Neuronal stem cell (in vitro differentiated cells): ENCODE measurements around the gene TPSG1.
A peak's percentile ranks its signal among the peaks of the same experiment; 100 is the strongest.
"Not testable (repeated sequence)": the region's sequence is repeated elsewhere in the genome, so short reads cannot be mapped to it uniquely, and the experiment has no call there.

Source experiments
- DNase-seq: peaks from one replicate; pipeline ENCODE4 v3.0.0-alpha.2; 2013; ENCODE audit warnings: low spot score
- H2AFZ ChIP-seq: one replicate; pipeline ENCODE4 v1.6.1; 2013; ENCODE audit warnings: mild to moderate bottlenecking, low read length, inconsistent platforms
- H2AK5ac ChIP-seq: 2 replicates; pipeline ENCODE4 v1.6.1; 2013; ENCODE audit warnings: low read depth, mild to moderate bottlenecking, inconsistent platforms, low read length, moderate library complexity, mixed read lengths
- H2BK120ac ChIP-seq: 2 replicates; pipeline ENCODE4 v1.6.1; 2013; ENCODE audit warnings: low read depth, mild to moderate bottlenecking, inconsistent platforms, low read length, moderate library complexity, mixed read lengths
- H2BK12ac ChIP-seq: one replicate; pipeline ENCODE4 v1.6.1; 2013; ENCODE audit warnings: low read length, inconsistent platforms
- H2BK15ac ChIP-seq: 2 replicates; pipeline ENCODE4 v1.6.1; 2013; ENCODE audit warnings: mild to moderate bottlenecking, low read length, inconsistent platforms, mixed read lengths
- H2BK5ac ChIP-seq: one replicate; pipeline ENCODE4 v1.6.1; 2013; ENCODE audit warnings: inconsistent platforms, mild to moderate bottlenecking, low read length, moderate library complexity
- H3K14ac ChIP-seq: one replicate; pipeline ENCODE4 v1.6.1; 2013; ENCODE audit warnings: low read length, inconsistent platforms
- H3K18ac ChIP-seq: 2 replicates; pipeline ENCODE4 v1.6.1; 2013; ENCODE audit warnings: low read length, inconsistent platforms
- H3K23ac ChIP-seq: 2 replicates; pipeline ENCODE4 v1.6.1; 2013; ENCODE audit warnings: low read depth, mild to moderate bottlenecking, mixed read lengths, low read length, inconsistent platforms; ENCODE audit not compliant: poor library complexity
- H3K27ac ChIP-seq: replicated peaks from 3 replicates; pipeline ENCODE4 v1.5.1; 2013; ENCODE audit warnings: low read length, inconsistent platforms
- H3K27me3 ChIP-seq, 3 experiments: 2 replicates each; pipeline ENCODE4 v1.6.1; 2013; ENCODE audit warnings: low read length in 3 of 3, mild to moderate bottlenecking in 2 of 3, inconsistent platforms in 1 of 3, low read depth in 1 of 3, mixed read lengths in 1 of 3, moderate library complexity in 1 of 3; ENCODE audit not compliant: control insufficient read depth in 3 of 3, insufficient read depth in 3 of 3
- H3K36me3 ChIP-seq, 2 donors: replicated peaks in 1 of 2; 2 replicates each; pipeline ENCODE4 v1.6.1; 2013; ENCODE audit warnings: low read length in 2 of 2; ENCODE audit not compliant: control insufficient read depth in 2 of 2, insufficient read depth in 2 of 2
- H3K4ac ChIP-seq: 2 replicates; pipeline ENCODE4 v1.6.1; 2013; ENCODE audit warnings: inconsistent platforms, mild to moderate bottlenecking, low read length, moderate library complexity
- H3K4me1 ChIP-seq, 2 donors: 1 replicate in 1 of 2; 2 replicates in 1 of 2; pipeline ENCODE4 v1.6.1; 2013; ENCODE audit warnings: low read length in 2 of 2, low read depth in 1 of 2; ENCODE audit not compliant: control insufficient read depth in 2 of 2, insufficient read depth in 1 of 2
- H3K4me2 ChIP-seq: one replicate; pipeline ENCODE4 v1.6.1; 2013; ENCODE audit warnings: mild to moderate bottlenecking, low read length, inconsistent platforms; ENCODE audit not compliant: insufficient read depth, poor library complexity, severe bottlenecking
- H3K4me3 ChIP-seq, 2 donors: 2 replicates each; pipeline ENCODE4 v1.5.1; 2013; ENCODE audit warnings: low read length in 2 of 2, mild to moderate bottlenecking in 2 of 2, inconsistent platforms in 1 of 2, moderate library complexity in 1 of 2
- H3K79me1 ChIP-seq: one replicate; pipeline ENCODE4 v1.6.1; 2013; ENCODE audit warnings: low read depth, mild to moderate bottlenecking, inconsistent platforms, low read length, moderate library complexity
- H3K9ac ChIP-seq: one replicate; pipeline ENCODE4 v1.6.1; 2013; ENCODE audit warnings: mild to moderate bottlenecking, low read depth, low read length, inconsistent platforms; ENCODE audit not compliant: poor library complexity
- H3K9me3 ChIP-seq, 2 donors: replicated peaks in 1 of 2; 2 replicates each; pipeline versions ENCODE3 to v1.6.1; 2013; ENCODE audit warnings: low read length in 2 of 2, mild to moderate bottlenecking in 2 of 2, inconsistent platforms in 1 of 2, low read depth in 1 of 2, mixed read lengths in 1 of 2, moderate library complexity in 1 of 2; ENCODE audit not compliant: control insufficient read depth in 2 of 2, insufficient read depth in 1 of 2
- H4K8ac ChIP-seq: one replicate; pipeline ENCODE4 v1.6.1; 2013; ENCODE audit warnings: low read depth, mild to moderate bottlenecking, inconsistent platforms, low read length, moderate library complexity
- H4K91ac ChIP-seq: one replicate; pipeline ENCODE4 v1.6.1; 2013; ENCODE audit warnings: low read length, low read depth, mild to moderate bottlenecking, inconsistent platforms; ENCODE audit not compliant: poor library complexity
- WGBS, 2 donors: extraction: QIAGEN DNeasy Blood & Tissue Kit; methylation state at CpG; one replicate each; pipeline ENCODE4 v1.1.7; 2013; ENCODE audit warnings: missing lambda C conversion rate in 2 of 2, mixed read lengths in 1 of 2; ENCODE audit not compliant: insufficient read length in 2 of 2, insufficient replicate concordance in 1 of 2; ENCODE audit errors: extremely low coverage in 2 of 2; 5-methylcytosine and 5-hydroxymethylcytosine counted together

Gene TPSG1

DNA sequence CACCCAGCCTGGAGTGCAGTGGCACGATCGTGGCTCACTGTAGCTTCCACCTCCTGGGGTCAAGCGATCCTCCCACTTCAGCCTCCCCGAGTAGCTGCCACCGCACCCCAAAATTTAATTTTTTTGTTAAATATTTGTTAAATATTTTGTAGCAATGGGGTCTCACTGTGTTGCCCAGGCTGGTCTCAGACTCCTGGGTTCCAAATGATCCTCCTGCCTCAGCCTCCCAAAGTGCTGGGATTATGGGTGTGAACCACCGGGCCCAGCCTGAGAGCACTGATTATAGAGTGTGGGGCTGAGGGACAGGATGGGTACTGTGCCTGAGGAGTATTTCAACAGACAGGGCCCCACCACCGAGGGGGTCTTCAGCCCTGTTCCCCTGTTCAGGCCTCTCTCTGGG is 35.6 kb downstream of the TPSG1 start:
- Histone ChIP-seq H3K4ac (no peak overlapping the region), H3K27ac (no peak overlapping the region), H3K36me3 (peaks cover 0 to 5% of the 10 kb centered on the region in 2 donors), H4K8ac (no peak overlapping the region), H3K14ac (no peak overlapping the region), H3K23ac (no peak overlapping the region), H3K9ac (no peak overlapping the region), H2AK5ac (no peak overlapping the region), H2BK120ac (no peak overlapping the region), H3K27me3 (no peaks in the 10 kb centered on the region), H4K91ac (no peak overlapping the region), H3K4me3 (no peak overlapping the region), H3K4me1 (peaks cover 0 to 6% of the 10 kb centered on the region in 2 donors), H3K4me2 (no peak overlapping the region), H3K18ac (no peak overlapping the region), H2BK15ac (no peak overlapping the region), H3K79me1 (peaks cover 33% of the 10 kb centered on the region), H2BK5ac (no peak overlapping the region), H2BK12ac (no peak overlapping the region), H2AFZ (no peak overlapping the region), H3K9me3 (no peaks in the 10 kb centered on the region)
- whole genome bisulfite sequencing, 2 donors = no CpG with 5 or more reads among the region's 7 CpGs
- no peak for DNase-seq

DNA sequence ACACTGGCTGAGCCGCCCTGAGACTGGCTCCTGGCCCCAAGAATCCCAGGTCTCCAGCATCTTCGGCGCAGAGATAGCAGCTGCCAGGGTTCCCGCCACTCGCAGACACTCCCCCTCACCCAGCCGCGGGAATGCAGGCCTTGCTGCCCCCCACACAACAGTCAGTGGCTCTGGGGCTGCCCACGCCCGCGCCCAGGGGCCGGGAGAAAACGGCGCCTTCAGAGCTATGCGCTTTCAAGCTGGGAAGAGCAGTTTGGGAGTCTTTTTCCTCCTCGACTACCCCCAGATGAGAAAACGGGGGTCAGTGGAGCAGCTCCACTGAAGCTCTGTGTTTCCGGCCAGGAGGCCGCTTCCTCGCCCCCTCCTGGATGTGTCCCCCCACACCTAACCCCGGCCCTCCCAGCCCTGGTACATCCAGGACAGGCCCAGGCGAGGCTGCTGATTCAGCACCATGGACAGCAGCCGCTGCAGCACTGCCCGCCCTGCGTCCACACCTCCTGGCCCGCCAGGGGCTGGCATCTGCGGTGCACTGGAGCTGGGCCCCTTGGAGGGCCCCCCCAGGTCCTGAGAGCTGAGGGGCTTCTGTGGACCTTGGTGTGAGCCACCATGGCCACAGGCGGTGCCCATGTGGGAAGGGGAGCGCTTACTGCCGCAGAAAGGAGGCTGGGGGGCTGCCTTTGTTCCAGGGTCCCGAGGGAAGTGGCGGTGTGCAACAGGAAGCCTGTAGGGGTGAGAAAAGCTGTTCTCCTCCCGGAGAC is 36.5 kb downstream of the TPSG1 start:
- no peak overlapping the region for H3K27ac ChIP-seq
- H3K14ac ChIP-seq = no peak overlapping the region
- H3K4me1 ChIP-seq = peaks cover 3 to 8% of the 10 kb centered on the region in 2 donors
- no peak overlapping the region for H2AFZ ChIP-seq
- peak overlapping the region; percentile 5 for H3K23ac ChIP-seq
- no peak overlapping the region for H4K91ac ChIP-seq
- no peak overlapping the region for H4K8ac ChIP-seq
- H3K18ac ChIP-seq = no peak overlapping the region
- peaks cover 37% of the 10 kb centered on the region for H3K79me1 ChIP-seq
- H2BK120ac ChIP-seq = no peak overlapping the region
- peaks cover 0 to 7% of the 10 kb centered on the region in 2 donors for H3K36me3 ChIP-seq
- WGBS, 2 donors = no CpG with 5 or more reads among the region's 32 CpGs
- H2BK12ac ChIP-seq = no peak overlapping the region
- H2BK15ac ChIP-seq = no peak overlapping the region
- no peak overlapping the region for H3K4ac ChIP-seq
- no peaks in the 10 kb centered on the region for H3K9me3 ChIP-seq
- DNase-seq = peak; percentile 51
- H3K9ac ChIP-seq = no peak overlapping the region
- no peaks in the 10 kb centered on the region for H3K27me3 ChIP-seq
- H3K4me2 ChIP-seq = no peak overlapping the region
- H2BK5ac ChIP-seq = no peak overlapping the region
- H3K4me3 ChIP-seq = no peak overlapping the region
- no peak overlapping the region for H2AK5ac ChIP-seq

DNA sequence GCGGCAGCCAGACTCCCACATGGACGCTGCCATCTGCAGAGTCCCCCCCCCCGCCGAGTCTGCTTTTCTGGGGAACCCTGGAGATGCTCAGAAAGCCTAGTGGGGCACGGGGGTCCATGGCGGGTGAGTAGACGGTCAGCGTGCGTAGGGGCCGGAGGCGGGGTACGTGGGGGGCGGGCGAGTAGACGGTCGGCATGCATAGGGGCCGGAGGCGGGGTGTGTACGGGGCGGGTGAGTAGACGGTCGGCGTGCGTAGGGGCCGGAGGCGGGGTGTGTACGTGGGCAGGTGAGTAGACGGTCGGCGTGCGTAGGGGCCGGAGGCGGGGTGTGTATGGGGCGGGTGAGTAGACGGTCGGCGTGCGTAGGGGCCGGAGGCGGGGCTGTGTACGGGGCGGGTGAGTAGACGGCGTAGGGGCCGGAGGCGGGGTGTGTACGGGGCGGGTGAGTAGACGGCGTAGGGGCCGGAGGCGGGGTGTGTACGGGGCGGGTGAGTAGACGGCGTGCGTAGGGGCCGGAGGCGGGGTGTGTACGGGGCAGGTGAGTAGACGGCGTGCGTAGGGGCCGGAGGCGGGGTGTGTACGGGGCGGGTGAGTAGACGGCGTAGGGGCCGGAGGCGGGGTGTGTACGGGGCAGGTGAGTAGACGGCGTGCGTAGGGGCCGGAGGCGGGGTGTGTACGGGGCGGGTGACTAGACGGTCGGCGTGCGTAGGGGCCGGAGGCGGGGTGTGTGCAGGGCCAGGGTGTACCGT is 39.4 kb downstream of the TPSG1 start:
- H3K4ac ChIP-seq, H3K9ac ChIP-seq, H4K91ac ChIP-seq, H3K14ac ChIP-seq, H3K18ac ChIP-seq, DNase-seq, H3K36me3 ChIP-seq, H2BK15ac ChIP-seq, H2AFZ ChIP-seq, H4K8ac ChIP-seq, H2BK12ac ChIP-seq, H3K27ac ChIP-seq, H3K27me3 ChIP-seq, H2BK120ac ChIP-seq, H2BK5ac ChIP-seq, H3K4me2 ChIP-seq, H3K9me3 ChIP-seq: not testable (repeated sequence)
- H3K79me1 ChIP-seq = peaks cover 38% of the 10 kb centered on the region
- no CpG with 5 or more reads among the region's 86 CpGs for WGBS, 2 donors
- H3K23ac ChIP-seq = peak overlapping the region; percentile 81
- H2AK5ac ChIP-seq = peak overlapping the region; percentile 19
- peak overlapping the region in 1 of 2 donors; percentile 22 for H3K4me3 ChIP-seq
- peaks cover 17 to 20% of the 10 kb centered on the region in 2 donors for H3K4me1 ChIP-seq

DNA sequence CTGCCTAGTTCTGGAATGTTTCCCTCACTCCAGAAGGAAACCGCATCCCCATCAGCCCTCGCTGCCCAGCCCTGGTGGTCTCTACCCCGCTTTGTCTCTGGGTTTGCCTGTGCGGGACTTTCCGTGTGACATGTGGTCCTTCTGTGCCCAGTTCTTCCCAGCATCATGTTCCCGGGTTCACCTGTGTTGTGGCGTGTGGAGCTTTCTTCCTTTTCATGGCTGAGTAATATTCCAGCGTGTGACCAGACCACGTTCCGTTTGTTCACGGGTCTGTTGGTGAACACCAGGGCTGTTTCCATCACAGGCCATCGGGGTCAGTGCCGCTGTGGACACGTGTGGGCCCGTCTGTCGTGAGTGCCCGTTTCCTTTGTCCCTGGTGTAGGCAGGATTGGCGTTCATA is 40.1 kb downstream of the TPSG1 start:
- no peak overlapping the region for H3K18ac ChIP-seq
- H2BK5ac ChIP-seq = no peak overlapping the region
- no peak overlapping the region for H3K4me2 ChIP-seq
- DNase-seq = no peak
- H2BK120ac ChIP-seq = no peak overlapping the region
- H4K8ac ChIP-seq = no peak overlapping the region
- H3K14ac ChIP-seq = no peak overlapping the region
- H3K9ac ChIP-seq = no peak overlapping the region
- peaks cover 17 to 20% of the 10 kb centered on the region in 2 donors for H3K4me1 ChIP-seq
- H3K4ac ChIP-seq = no peak overlapping the region
- no peak overlapping the region for H2BK12ac ChIP-seq
- peak overlapping the region; percentile 81 for H3K23ac ChIP-seq
- H2AK5ac ChIP-seq = peak overlapping the region; percentile 19
- H3K27me3 ChIP-seq = no peaks in the 10 kb centered on the region
- H3K27ac ChIP-seq = no peak overlapping the region
- no peak overlapping the region for H2AFZ ChIP-seq
- H2BK15ac ChIP-seq = no peak overlapping the region
- no peak overlapping the region for H4K91ac ChIP-seq
- H3K36me3 ChIP-seq = peaks cover 0 to 10% of the 10 kb centered on the region in 2 donors
- peak overlapping the region in 1 of 2 donors; percentile 22 for H3K4me3 ChIP-seq
- no CpG with 5 or more reads among the region's 18 CpGs for WGBS, 2 donors
- H3K9me3 ChIP-seq = no peaks in the 10 kb centered on the region
- peaks cover 40% of the 10 kb centered on the region for H3K79me1 ChIP-seq
